ENCODE data around the gene MYH15. TPM values are rescaled to one million over a fixed set of nuclear protein-coding genes. Genes with fewer than 3 reads are reported as not detected.
A peak's percentile ranks its signal among the peaks of the same experiment; 100 is the strongest.

Gene MYH15
- total and polyA plus RNA-seq, 5 experiments from 2014 or later = 0.05 to 0.47 TPM; not detected in 3

DNA sequence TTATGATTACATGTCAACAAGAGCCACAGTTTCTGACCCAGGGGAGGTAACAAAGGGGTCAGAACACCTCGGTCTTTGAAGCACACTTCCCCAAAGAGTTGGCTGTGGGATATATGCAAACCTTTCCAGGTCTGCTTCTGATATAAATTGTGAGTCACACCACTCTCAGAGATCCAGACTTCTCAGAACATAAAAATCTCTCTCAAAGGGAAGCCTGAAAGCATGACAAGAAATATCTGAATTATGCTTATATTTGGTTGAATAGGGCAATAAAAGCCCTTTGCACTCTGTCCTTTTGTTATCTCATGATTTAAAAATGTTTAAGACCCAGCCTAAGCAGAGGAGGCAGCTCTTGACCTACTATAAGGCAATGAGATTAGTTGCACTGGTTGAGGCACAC is 56.8 kb downstream of the MYH15 start:
- POLR2A ChIA-PET = no interaction called here
- DNase-seq (no peak), ATAC-seq (no peak)
- no peak overlapping the region for H3K4me3 Mint-ChIP-seq
- H3K9me3 Mint-ChIP-seq = peaks cover 0 to 9% (median 5%) of the 10 kb centered on the region in 9 donors
- peaks cover 0 to 5% (median 0%) of the 10 kb centered on the region in 5 donors for H3K27me3 Mint-ChIP-seq
- peaks cover 0 to 2% (median 0%) of the 10 kb centered on the region in 4 donors for H3K4me1 Mint-ChIP-seq
- H3K27ac Mint-ChIP-seq = no peak overlapping the region
- H3K36me3 Mint-ChIP-seq = peaks cover 0 to 14% (median 7%) of the 10 kb centered on the region in 3 donors

DNA sequence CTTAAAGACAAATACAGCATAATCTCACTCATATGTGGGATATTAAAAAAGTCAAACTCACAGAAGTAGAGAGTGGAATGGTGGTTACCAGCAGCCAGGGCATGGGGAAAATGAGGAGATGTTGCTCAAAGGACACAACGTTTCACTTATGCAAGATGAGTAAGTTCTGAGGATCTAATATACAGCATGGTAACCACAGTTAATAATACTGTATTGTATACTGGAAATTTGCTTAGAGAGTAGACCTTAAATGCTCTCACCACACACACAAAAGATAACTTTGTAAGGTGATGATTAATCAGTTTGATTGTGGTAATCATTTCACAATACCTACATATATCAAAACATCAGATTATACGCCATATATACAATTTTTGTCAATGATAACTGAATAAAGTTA is 60.0 kb downstream of the MYH15 start:
- DNase-seq = no peak

DNA sequence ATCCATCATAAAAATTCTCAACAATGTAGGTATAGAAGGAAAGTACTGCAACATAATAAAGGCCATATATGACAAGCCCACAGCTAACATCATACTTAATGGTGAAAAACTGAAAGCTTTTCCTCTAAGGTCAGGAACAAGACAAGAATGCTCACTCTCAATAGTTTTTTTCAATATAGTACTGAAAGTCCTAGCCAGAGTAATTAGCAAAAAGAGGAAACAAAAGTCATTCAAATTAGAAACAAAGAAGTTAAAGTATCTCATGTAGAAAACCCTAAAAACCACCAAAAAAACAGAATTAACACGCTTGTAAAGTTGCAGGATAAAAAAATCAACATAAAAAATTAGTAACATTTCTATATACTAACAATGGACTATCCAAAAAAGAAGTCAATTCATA is 61.8 kb downstream of the MYH15 start:
- peaks cover 0 to 36% (median 22%) of the 10 kb centered on the region in 3 donors for H3K36me3 Mint-ChIP-seq
- no peak overlapping the region for H3K27ac Mint-ChIP-seq
- peak overlapping the region in 1 of 10 donors; percentile 25 for H3K4me3 Mint-ChIP-seq
- H3K4me1 Mint-ChIP-seq = peaks cover 0 to 4% (median 0%) of the 10 kb centered on the region in 4 donors
- ATAC-seq = no peak
- no peaks in the 10 kb centered on the region for H3K27me3 Mint-ChIP-seq
- POLR2A ChIA-PET = no interaction called here
- peaks cover 3 to 40% (median 28%) of the 10 kb centered on the region in 9 donors for H3K9me3 Mint-ChIP-seq
- no peak for DNase-seq

More for the DNA sequence above, 60.0 kb downstream of the MYH15 start:
- Mint-ChIP-seq H3K27ac (no peak overlapping the region), H3K4me1 (peaks cover 0 to 4% (median 0%) of the 10 kb centered on the region in 4 donors), H3K9me3 (peaks cover 3 to 39% (median 25%) of the 10 kb centered on the region in 9 donors), H3K4me3 (no peak overlapping the region), H3K27me3 (no peaks in the 10 kb centered on the region), H3K36me3 (peaks cover 0 to 35% (median 31%) of the 10 kb centered on the region in 3 donors)
- POLR2A ChIA-PET = no interaction called here
- ATAC-seq = no peak

DNA sequence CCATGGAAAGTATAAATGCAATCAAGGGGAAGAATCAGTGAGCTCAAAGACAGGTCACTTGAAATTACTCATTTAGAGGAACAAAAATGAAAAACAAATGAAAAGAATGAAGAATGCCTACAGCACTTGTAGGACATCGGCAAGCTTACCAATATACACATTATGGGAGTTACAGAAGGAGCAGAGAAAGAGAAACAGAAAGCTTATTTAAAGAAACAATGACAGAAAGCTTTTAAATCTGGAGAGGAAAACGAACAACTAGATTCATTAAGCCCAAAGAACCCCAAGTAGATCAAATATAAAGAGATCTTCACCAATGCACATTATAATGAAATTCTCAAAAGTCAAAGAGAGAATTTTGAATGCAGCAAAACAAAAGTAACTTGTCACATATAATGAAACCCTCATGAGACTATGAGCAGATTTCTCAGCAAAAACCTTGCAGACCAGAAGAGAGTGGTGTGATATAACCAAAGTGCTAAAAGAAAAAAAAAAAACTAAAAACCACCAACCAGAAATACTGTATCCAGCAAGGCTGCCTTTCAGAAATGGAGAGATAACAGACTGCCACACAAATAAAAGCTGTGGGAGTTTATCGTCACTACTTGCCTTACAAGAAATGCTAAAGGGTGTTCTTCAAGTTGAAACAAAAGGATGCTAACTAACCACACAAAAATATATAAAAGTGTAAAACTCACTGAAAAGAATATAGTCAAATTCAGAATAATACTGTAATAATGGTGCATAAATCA is 63.1 kb downstream of the MYH15 start:
- Mint-ChIP-seq H3K4me3 (no peak overlapping the region), H3K9me3 (peaks cover 3 to 40% (median 28%) of the 10 kb centered on the region in 9 donors), H3K27ac (no peak overlapping the region), H3K27me3 (peaks cover 0 to 1% (median 0%) of the 10 kb centered on the region in 5 donors), H3K4me1 (peaks cover 0 to 4% (median 0%) of the 10 kb centered on the region in 4 donors), H3K36me3 (peaks cover 0 to 36% (median 22%) of the 10 kb centered on the region in 3 donors)
- no peak for ATAC-seq
- POLR2A ChIA-PET = no interaction called here
- DNase-seq = no peak

DNA sequence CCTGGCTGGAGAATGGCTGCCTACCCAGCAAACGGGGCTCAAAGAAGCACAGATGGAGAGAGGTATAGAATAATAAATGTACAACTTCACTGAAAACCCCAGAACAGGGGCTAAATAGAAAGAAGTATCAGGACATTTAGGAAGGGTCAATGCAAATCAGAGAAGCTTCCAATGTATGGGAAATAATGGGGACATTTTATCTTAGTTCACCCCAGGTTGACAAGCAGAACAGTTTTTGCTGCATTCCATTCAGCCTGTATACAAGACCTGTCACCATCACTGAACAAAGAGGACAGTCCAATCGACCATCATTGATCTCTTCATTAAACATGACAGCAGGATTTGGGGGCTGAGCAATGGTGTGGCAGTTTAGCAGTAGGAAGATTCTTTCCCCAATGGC is 68.1 kb downstream of the MYH15 start:
- no peak for ATAC-seq
- POLR2A ChIA-PET = no interaction called here
- no peak for DNase-seq
- Mint-ChIP-seq H3K9me3 (peaks cover 3 to 25% (median 17%) of the 10 kb centered on the region in 9 donors), H3K27me3 (peaks cover 0 to 2% (median 0%) of the 10 kb centered on the region in 5 donors), H3K27ac (no peak overlapping the region), H3K4me3 (no peak overlapping the region), H3K4me1 (no peaks in the 10 kb centered on the region), H3K36me3 (peaks cover 0 to 27% (median 11%) of the 10 kb centered on the region in 3 donors)

DNA sequence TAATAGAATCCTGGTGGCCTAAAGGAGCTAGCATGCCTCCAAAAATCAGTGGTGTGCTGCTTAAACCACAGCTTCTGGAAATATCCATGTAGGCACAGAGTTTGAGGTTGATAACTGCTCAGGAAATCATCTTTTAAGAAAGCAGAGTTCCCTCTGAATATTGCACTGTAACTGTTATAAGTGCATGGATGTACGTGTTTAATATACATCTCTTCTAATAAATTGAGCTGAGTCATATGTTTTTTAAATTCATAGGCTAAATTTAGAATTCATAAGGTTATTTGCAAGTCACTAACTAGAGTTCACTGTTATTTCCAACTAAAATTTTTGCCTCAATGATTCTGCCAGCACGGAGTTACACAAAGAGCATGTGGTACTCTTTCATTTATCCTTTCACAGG is 68.9 kb downstream of the MYH15 start:
- no peak overlapping the region for H3K27ac Mint-ChIP-seq
- no peaks in the 10 kb centered on the region for H3K4me1 Mint-ChIP-seq
- peaks cover 0 to 2% (median 0%) of the 10 kb centered on the region in 5 donors for H3K27me3 Mint-ChIP-seq
- ATAC-seq (no peak), DNase-seq (no peak)
- H3K36me3 Mint-ChIP-seq = peaks cover 0 to 19% (median 4%) of the 10 kb centered on the region in 3 donors
- POLR2A ChIA-PET = no interaction called here
- peaks cover 0 to 17% (median 9%) of the 10 kb centered on the region in 9 donors for H3K9me3 Mint-ChIP-seq
- no peak overlapping the region for H3K4me3 Mint-ChIP-seq

DNA sequence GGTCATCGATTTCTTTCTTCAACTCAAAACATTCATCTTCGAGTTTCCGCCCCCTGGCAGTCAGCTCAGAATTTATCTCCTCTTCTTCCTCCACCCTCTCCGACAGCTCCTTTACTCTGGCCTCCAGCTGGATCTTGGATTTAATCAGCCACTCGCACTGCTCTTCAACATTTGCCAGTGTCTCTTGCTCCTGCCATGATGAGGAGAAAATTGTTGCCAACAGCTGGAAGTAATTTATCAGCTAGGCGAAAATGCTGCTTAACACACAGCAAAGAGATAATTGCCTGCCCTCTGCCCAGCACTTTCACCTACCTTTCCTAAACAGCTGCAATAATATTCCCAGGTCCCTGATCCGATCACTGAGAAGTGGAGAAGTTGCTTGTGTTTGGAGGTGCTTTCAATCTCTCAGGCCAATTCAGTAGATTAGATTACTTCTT is 69.3 kb downstream of the MYH15 start:
- peaks cover 0 to 2% (median 0%) of the 10 kb centered on the region in 5 donors for H3K27me3 Mint-ChIP-seq
- no peak for ATAC-seq
- no peak for DNase-seq
- no peak overlapping the region for H3K4me3 Mint-ChIP-seq
- no peak overlapping the region for H3K27ac Mint-ChIP-seq
- POLR2A ChIA-PET = no interaction called here
- no peaks in the 10 kb centered on the region for H3K4me1 Mint-ChIP-seq
- peaks cover 0 to 15% (median under 1%) of the 10 kb centered on the region in 3 donors for H3K36me3 Mint-ChIP-seq
- peaks cover 0 to 13% (median 6%) of the 10 kb centered on the region in 9 donors for H3K9me3 Mint-ChIP-seq

DNA sequence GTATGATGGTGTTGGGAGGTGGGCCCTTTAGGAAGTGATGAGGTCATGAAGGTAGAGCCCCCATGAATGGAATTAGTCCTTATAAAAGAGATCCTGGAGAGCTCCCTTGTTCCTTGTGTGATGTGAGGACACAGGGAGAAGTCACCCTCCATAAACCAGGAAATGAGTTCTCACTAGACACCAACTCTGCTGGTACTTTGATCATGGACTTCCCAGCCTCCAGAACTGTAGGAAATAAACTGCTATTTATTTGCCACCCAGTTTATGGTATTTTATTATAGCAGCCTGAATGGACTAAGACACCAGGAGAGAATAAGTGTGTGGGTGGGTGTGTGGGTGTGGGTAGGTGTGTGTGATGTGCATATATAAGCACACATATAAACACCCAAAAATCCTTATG is 71.9 kb downstream of the MYH15 start:
- ATAC-seq (no peak), DNase-seq (no peak)
- no peak overlapping the region for H3K4me3 Mint-ChIP-seq
- no peaks in the 10 kb centered on the region for H3K4me1 Mint-ChIP-seq
- no peak overlapping the region for H3K27ac Mint-ChIP-seq
- H3K27me3 Mint-ChIP-seq = peaks cover 0 to 2% (median 0%) of the 10 kb centered on the region in 5 donors
- peaks cover 0 to 3% (median 2%) of the 10 kb centered on the region in 9 donors for H3K9me3 Mint-ChIP-seq
- POLR2A ChIA-PET = no interaction called here
- peaks cover 0 to 7% (median 2%) of the 10 kb centered on the region in 3 donors for H3K36me3 Mint-ChIP-seq

DNA sequence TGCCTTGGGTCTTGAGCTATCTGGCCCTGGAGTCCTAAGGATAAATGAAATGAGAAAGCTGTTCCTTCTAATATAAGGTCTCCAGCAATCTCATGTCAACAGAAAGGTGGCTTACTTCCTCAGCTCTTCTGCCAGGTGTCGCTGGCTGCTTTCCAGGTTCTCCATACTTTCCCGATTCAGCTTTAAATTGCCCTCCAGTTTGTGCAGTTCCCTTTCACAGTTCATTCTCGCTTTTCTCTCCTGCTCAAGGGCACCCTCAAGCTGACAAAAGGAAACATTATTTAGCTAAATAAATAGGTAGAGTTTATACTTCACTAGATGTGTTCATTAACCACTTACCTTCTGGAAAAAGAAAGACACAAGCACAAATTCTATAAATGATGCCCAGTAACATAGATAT is 73.0 kb downstream of the MYH15 start:
- Mint-ChIP-seq H3K27me3 (peaks cover 0 to 2% (median 0%) of the 10 kb centered on the region in 5 donors), H3K4me3 (no peak overlapping the region), H3K27ac (no peak overlapping the region), H3K9me3 (peaks cover 0 to 13% (median 7%) of the 10 kb centered on the region in 9 donors), H3K36me3 (peaks cover 0 to 15% (median 8%) of the 10 kb centered on the region in 3 donors), H3K4me1 (no peaks in the 10 kb centered on the region)
- ATAC-seq (no peak), DNase-seq (no peak)
- POLR2A ChIA-PET = no interaction called here

DNA sequence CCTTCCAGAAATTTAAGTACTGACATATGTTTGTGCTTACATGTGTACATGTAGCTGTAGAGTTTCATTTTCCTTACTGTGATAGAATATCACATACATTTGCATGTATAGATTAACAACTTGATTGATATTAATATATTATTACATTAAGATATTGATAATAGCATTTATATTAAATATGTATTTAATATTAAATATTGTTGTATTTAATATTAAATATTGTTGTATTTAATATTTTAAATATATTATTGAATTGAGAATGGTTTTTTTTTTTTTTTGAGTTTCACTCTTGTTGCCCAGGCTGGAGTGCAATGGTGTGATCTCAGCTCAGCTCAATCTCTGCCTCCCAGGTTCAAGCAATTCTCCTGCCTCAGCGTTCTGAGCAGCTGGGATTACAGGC is 76.5 kb downstream of the MYH15 start:
- H3K4me1 Mint-ChIP-seq = no peaks in the 10 kb centered on the region
- no peak for DNase-seq
- POLR2A ChIA-PET = no interaction called here
- H3K36me3 Mint-ChIP-seq = peaks cover 0 to 15% (median 8%) of the 10 kb centered on the region in 3 donors
- peaks cover 0 to 24% (median 9%) of the 10 kb centered on the region in 9 donors for H3K9me3 Mint-ChIP-seq
- no peak for ATAC-seq
- no peak overlapping the region for H3K27ac Mint-ChIP-seq
- no peak overlapping the region for H3K4me3 Mint-ChIP-seq
- H3K27me3 Mint-ChIP-seq = peaks cover 0 to 2% (median 0%) of the 10 kb centered on the region in 5 donors

DNA sequence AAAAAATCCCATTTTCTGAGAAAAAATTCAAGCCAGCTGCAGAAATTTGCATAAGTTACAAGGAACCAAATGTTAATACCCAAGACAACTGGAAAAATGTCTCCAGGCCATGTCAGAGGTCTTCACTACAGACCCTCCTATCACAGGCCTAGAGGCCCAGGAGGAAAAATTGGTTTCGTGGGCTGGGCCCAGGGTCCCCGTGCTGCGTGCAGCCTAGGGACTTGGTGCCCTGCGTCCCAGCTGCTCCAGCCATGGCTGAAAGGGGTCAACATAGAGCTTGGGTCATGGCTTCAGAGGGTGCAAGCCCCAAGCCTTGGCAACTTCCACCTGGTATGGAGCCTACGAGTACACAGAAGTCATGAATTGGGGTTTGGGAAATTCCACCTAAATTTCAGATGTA is 78.0 kb downstream of the MYH15 start:
- no peak for DNase-seq
- Mint-ChIP-seq H3K27me3 (peaks cover 0 to under 1% (median 0%) of the 10 kb centered on the region in 5 donors), H3K4me1 (no peaks in the 10 kb centered on the region), H3K36me3 (peaks cover 0 to 13% (median 8%) of the 10 kb centered on the region in 3 donors), H3K9me3 (peaks cover 0 to 24% (median 9%) of the 10 kb centered on the region in 9 donors), H3K4me3 (no peak overlapping the region), H3K27ac (no peak overlapping the region)
- ATAC-seq = no peak
- POLR2A ChIA-PET = no interaction called here

DNA sequence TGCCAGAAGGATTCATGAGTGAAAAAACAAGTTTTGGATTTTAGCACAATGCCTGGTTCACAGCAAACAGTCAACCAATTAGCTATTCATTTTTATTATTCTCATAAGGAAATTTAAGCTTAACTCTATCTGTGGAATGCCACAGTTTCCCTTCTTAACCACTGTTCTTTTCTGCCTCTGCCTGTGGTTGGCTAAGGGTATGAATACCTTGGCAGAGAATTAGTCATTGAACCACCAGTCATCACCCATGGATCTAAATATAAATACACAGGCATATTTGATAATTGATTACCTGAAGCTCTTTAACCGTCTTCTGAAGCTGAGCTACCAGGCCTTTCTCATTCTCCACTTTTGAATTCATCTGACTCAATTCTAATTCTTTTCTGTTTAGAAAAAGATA is 79.9 kb downstream of the MYH15 start:
- DNase-seq (no peak), ATAC-seq (no peak)
- no peak overlapping the region for H3K27ac Mint-ChIP-seq
- H3K4me3 Mint-ChIP-seq = no peak overlapping the region
- H3K4me1 Mint-ChIP-seq = no peaks in the 10 kb centered on the region
- H3K9me3 Mint-ChIP-seq = peaks cover 0 to 24% (median 9%) of the 10 kb centered on the region in 9 donors
- peaks cover 0 to 11% (median 8%) of the 10 kb centered on the region in 3 donors for H3K36me3 Mint-ChIP-seq
- POLR2A ChIA-PET = no interaction called here
- H3K27me3 Mint-ChIP-seq = no peaks in the 10 kb centered on the region

DNA sequence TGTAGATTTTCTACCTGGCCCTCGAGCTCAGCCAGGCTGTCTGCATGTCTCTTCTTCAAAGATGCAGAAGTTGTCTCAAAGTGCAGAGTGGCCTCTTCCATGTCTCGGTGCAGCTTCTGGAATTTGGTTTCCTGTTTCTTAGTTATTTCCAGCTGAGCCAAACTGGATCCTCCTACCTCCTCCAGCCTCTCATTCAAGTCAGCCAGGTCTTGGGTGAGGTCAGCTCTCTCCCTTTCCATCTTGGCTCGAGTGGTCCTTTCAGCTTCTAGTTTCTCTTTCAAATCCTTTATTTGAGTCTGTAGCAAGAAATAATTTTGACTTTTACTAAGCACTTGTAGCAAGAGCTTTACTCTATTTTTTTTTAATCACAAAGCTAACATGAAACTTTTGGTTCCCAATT is 81.8 kb downstream of the MYH15 start:
- H3K4me3 Mint-ChIP-seq = no peak overlapping the region
- peaks cover 0 to 9% (median 6%) of the 10 kb centered on the region in 3 donors for H3K36me3 Mint-ChIP-seq
- H3K27me3 Mint-ChIP-seq = no peaks in the 10 kb centered on the region
- peaks cover 0 to 22% (median 8%) of the 10 kb centered on the region in 9 donors for H3K9me3 Mint-ChIP-seq
- no peaks in the 10 kb centered on the region for H3K4me1 Mint-ChIP-seq
- H3K27ac Mint-ChIP-seq = peak overlapping the region in 1 of 10 donors; percentile 13
- POLR2A ChIA-PET = no interaction called here
- ATAC-seq (no peak), DNase-seq (no peak)
